HG03432 (cell line): ENCODE measurements around the gene ELP1.
"Not testable (repeated sequence)": the region's sequence is repeated elsewhere in the genome, so short reads cannot be mapped to it uniquely, and the experiment has no call there.

Experiments used
- ATAC-seq: cut with Tn5 transposase; IDR thresholded peaks from one replicate; pipeline ENCODE4 v1.9.1; 2021; ENCODE audit warnings: mild to moderate bottlenecking, moderate library complexity; ENCODE audit not compliant: unreplicated experiment

ELP1 gene

DNA sequence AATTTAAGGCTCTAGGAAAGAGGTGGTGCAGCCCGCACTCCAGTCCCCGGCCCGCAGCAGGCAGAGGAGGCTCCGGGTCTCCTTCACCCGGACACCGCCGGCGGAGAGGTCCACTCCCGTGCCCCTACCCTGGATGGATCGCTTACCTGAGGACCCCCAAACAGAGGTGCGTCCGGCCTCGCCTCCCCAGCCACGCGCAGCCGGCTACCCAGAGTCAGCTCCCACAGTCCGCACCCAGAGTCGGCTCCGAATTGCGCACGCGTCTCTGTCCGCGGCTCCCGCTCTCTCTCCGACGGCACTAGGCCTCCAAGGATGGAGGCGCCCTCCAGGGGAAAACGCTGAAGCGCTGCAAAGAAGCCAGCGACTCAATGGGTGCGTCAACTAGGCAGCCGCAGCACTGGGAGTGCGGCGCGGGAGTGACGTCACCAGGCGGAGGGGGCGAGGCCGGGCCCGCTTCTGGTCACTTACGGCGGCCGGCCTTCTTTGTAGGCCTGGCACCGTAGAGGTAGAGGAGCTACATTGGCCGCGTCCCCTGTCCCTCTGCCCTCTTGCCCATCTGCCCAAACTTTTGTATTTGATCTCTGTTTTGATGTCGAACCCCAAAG, at the start of gene ELP1:
Gene ELP1, minus strand, starts transcription at position 407 of the 605 bp plus-strand sequence. CDS start 2,978 bp downstream, outside the sequence.
- peak; percentile 89 for ATAC-seq

- ATAC-seq: no peak
Measured at GRCh38 chr9:108980893-108981292, 47.0 kb upstream of the ELP1 start.

DNA sequence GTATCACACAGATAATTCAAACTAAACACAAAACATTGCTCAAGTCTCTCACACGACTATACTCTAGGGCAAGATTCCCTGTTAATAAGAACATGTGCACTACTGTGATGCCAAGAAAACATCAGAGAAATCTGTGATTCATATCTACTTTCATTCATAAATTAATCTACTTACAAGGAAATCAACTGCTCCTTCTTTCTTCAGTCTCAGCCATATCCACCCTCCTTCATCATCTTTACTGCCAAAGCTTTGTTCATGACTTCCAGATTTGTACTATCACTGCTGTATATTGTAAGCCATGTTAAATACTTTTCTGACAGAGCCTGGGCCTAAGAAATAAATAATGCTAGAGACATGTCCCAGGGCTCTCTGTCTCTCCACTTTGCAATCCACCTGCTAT, 44.3 kb upstream of the ELP1 start:
- ATAC-seq: no peak

DNA sequence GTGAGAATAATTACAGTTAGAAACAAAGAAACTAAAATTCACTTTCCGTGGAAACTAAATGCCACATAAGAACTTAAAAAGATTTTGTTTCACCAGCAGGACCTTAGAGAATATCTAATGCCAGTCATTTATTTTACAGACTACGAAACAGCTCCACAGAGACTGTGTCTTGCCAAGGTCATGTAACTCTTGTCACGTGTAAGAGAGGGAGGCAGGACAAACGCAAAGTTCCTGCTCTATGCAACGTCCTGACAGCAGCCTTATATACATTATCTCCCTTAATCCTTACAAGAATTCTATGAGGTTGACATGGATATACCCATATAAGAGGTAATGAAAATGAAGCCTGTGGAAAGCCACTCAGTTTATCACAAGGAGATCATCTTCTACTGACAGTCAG, 40.0 kb upstream of the ELP1 start:
- no peak for ATAC-seq

DNA sequence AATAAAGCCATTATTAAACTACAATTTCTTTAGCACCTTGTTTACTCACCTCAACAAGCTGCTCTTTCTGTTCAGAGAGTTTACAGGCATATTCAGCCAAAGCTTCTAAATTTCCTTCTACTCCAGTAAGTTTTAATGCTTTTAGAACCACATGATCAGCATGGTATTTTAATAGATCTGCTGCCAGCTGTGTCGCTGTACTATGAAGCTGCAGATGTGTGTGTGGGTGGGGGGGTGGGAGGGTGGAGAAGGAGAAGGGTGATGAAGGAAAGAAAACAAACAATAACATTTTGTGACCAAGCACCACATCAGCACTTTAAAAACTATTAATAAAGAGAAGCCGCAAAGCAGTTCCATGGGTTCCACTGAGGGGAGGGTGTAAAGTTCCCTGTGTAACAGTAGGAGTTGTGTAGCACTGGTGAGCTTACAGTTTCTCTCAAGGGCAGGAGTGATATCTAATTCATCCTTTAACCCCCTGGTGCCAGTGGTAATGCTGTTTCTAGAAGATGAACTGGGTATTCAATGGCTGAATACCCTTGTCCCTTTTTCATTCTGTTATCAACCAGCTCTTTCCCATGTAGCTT, 38.8 kb upstream of the ELP1 start:
- no peak for ATAC-seq

GRCh38 chr9:108972186-108972585, 38.3 kb upstream of the ELP1 start:
- no peak for ATAC-seq

- ATAC-seq: not testable (repeated sequence)
Measured at GRCh38 chr9:108971392-108971791, 37.5 kb upstream of the ELP1 start.

DNA sequence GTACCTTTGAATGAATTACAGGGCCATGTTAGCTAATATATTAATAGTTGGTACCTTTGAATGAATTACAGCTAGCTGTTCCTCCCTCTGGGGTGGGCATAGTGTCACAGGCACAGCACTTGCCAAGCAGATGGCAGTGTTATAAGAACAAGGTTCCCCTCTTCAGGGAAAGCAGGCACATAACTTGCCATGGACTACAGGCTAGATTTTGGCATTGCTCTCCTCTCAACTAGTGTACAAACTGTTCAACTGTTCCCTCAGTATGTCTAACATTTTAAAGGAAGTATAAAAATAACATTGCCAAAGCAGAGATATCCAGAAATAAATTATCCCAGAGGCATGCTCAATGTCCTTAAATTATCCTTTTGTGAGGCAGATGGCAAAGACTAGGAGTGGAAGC, 34.0 kb upstream of the ELP1 start:
- no peak for ATAC-seq

DNA sequence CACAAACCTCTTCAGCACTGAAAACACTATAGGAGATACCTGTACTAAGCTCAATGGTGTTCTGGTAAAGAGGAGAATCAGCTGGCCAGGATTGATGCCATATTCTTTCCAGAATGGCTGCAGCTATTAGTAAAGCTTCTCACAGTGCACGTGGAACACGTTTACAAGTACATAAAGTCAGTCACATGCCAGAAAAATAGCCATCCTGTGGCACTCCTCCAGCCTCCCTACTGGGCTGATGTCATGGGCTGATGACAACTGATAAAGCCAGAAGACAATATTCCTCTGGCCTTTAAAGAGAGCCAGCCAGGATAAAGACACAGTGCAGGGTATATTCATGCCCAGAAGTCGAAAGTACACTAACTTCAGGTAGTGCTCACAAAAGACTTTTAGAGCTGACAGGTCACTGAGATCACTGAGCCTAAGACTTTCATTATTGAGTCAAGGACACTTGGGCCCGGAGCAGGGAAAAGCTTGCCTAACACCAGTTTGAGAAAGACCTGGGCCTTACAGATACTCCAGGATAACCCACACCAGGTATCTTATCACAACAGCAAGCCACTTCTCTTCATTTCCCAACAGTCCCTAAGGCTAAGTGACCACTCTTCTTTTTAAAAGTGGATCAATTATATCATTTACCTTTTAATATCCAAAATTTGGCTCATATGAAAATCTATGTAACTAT, 29.7 kb upstream of the ELP1 start:
- no peak for ATAC-seq

- no peak for ATAC-seq
Measured at GRCh38 chr9:108961151-108961550, 27.2 kb upstream of the ELP1 start.

GRCh38 chr9:108960331-108960730, 26.4 kb upstream of the ELP1 start:
- ATAC-seq: no peak

- ATAC-seq: no peak
Measured at GRCh38 chr9:108956631-108957026, 22.7 kb upstream of the ELP1 start.

GRCh38 chr9:108956022-108956630, 22.2 kb upstream of the ELP1 start:
- ATAC-seq: no peak

- peak; percentile 51 for ATAC-seq
Measured at GRCh38 chr9:108953983-108954574, 20.2 kb upstream of the ELP1 start.

- no peak for ATAC-seq
Measured at GRCh38 chr9:108951578-108951977, 17.7 kb upstream of the ELP1 start.

- no peak for ATAC-seq
Measured at GRCh38 chr9:108950168-108950567, 16.2 kb upstream of the ELP1 start.

DNA sequence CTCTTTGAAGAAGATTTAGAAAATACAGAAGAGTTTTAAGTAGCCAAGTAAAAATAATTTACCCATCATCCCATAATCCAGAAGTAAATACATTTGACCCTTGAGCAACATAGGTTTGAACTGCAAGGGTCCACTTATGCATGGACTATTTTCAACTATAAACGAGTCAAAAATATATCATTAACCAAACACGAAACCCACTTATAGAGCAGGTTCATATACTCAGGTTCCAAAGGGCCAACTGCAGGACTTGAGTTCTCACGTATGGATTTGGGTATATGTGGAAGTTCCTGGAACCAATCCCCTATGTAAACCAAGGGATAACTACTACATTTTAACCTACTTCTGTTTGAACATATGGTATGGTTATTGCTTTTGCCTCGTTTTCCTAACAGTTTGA, 6.1 kb upstream of the ELP1 start:
- ATAC-seq: no peak

- ATAC-seq: no peak
Measured at GRCh38 chr9:108937561-108938305, 3.8 kb upstream of the ELP1 start.

- ATAC-seq: peak; percentile 88
Measured at GRCh38 chr9:108934323-108934893, 484 bp upstream of the ELP1 start, which contains the start of gene ABITRAM. TSS of gene ABITRAM (plus strand) at chr9:108934400. CDS start at chr9:108934487, 87 bp downstream.

GRCh38 chr9:108933231-108933717, 650 bp downstream of the ELP1 start:
- ATAC-seq: no peak
